ENCODE data around the gene CDYL2. TPM values are rescaled to one million over a fixed set of nuclear protein-coding genes. Genes with fewer than 3 reads are reported as not detected.

CDYL2 gene
- total RNA-seq, 1 experiment from 2014 or later: 8.2 TPM

GRCh38 chr16:80700558-80700957 lies 103.8 kb downstream of the CDYL2 start:
- CTCF ChIA-PET: no interaction called here
- no peak overlapping the region for H3K4me3 Mint-ChIP-seq

GRCh38 chr16:80695020-80695419 lies 109.4 kb downstream of the CDYL2 start:
- DNase-seq (ENCODE audit: low spot score) (no peak), ATAC-seq (no peak)
- no peak for TF ChIP-seq SP1 (CRISPR knock-in tag; conservative IDR thresholded peaks at IDR 0.05)
- TF ChIP-seq NFYB (CRISPR knock-in tag; conservative IDR thresholded peaks at IDR 0.05; ENCODE audit: low read depth): no peak
- no peak for TF ChIP-seq ZNF219 (CRISPR knock-in tag; IDR thresholded peaks at IDR 0.05; ENCODE audit: borderline replicate concordance)
- no peak for TF ChIP-seq ZNF263 (CRISPR knock-in tag; IDR thresholded peaks at IDR 0.05; ENCODE audit: low read depth)
- no peak for TF ChIP-seq ZNF281 (CRISPR knock-in tag; IDR thresholded peaks at IDR 0.05)
- no peak for TF ChIP-seq ATF6 (CRISPR knock-in tag; IDR thresholded peaks at IDR 0.05)
- no peak for TF ChIP-seq IRF1 (CRISPR knock-in tag; IDR thresholded peaks at IDR 0.05)
- TF ChIP-seq RELA (CRISPR knock-in tag; IDR thresholded peaks at IDR 0.05; ENCODE audit: borderline replicate concordance): no peak
- no peak for TF ChIP-seq ARID4B (CRISPR knock-in tag; IDR thresholded peaks at IDR 0.05; ENCODE audit: borderline replicate concordance)
- TF ChIP-seq CREB1 (CRISPR knock-in tag; IDR thresholded peaks at IDR 0.05): no peak
- Mint-ChIP-seq H3K27ac (no peak overlapping the region), H3K4me3 (no peak overlapping the region), H3K4me1 (peaks cover 10% of the 10 kb centered on the region), H3K36me3 (no peaks in the 10 kb centered on the region), H3K27me3 (ENCODE audit: low read depth) (peaks cover 12% of the 10 kb centered on the region), H3K9me3 (no peaks in the 10 kb centered on the region)
- ChIA-PET CTCF (no interaction called here), POLR2A (no interaction called here)

More at GRCh38 chr16:80700558-80700957, 103.8 kb downstream of the CDYL2 start:
- peaks cover 5% of the 10 kb centered on the region; the same call in 1 of the 2 replicates for H3K9me3 Mint-ChIP-seq
- ATAC-seq (no peak), DNase-seq (ENCODE audit: low spot score) (no peak)
- POLR2A ChIA-PET: no interaction called here
- TF ChIP-seq MAX (CRISPR knock-in tag; IDR thresholded peaks at IDR 0.05) (no peak), ZNF671 (CRISPR knock-in tag; IDR thresholded peaks at IDR 0.05) (no peak), PRRX2 (CRISPR knock-in tag; IDR thresholded peaks at IDR 0.05) (no peak), ATF1 (CRISPR knock-in tag; IDR thresholded peaks at IDR 0.05) (no peak), IRF1 (CRISPR knock-in tag; IDR thresholded peaks at IDR 0.05) (no peak)
- TF ChIP-seq, protein P1, sequence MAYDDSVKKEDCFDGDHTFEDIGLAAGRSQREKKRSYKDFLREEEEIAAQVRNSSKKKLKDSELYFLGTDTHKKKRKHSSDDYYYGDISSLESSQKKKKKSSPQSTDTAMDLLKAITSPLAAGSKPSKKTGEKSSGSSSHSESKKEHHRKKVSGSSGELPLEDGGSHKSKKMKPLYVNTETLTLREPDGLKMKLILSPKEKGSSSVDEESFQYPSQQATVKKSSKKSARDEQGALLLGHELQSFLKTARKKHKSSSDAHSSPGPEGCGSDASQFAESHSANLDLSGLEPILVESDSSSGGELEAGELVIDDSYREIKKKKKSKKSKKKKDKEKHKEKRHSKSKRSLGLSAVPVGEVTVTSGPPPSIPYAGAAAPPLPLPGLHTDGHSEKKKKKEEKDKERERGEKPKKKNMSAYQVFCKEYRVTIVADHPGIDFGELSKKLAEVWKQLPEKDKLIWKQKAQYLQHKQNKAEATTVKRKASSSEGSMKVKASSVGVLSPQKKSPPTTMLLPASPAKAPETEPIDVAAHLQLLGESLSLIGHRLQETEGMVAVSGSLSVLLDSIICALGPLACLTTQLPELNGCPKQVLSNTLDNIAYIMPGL (CRISPR knock-in tag; IDR thresholded peaks at IDR 0.05): no peak
- H3K36me3 Mint-ChIP-seq: no peaks in the 10 kb centered on the region
- H3K27me3 Mint-ChIP-seq (ENCODE audit: low read depth): peaks cover 12% of the 10 kb centered on the region
- H3K4me1 Mint-ChIP-seq: peaks cover 11% of the 10 kb centered on the region
- no peak overlapping the region for H3K27ac Mint-ChIP-seq
